Activated CD8-positive, alpha-beta memory T cell treated with anti-CD3 and anti-CD28 coated beads, Interleukin-2, amount 50 U/mL, for 1 hour (primary cell): Measurements from ENCODE around the gene SH3PXD2B.
"Not testable (repeated sequence)": the region's sequence is repeated elsewhere in the genome, so short reads cannot be mapped to it uniquely, and the experiment has no call there.

Experiments used
- DNase-seq: peaks from one replicate; pipeline ENCODE4 v3.0.0-alpha.2; 2020; ENCODE audit errors: extremely low read depth

SH3PXD2B gene

GRCh38 chr5:172368699-172369098 lies 85.6 kb downstream of the SH3PXD2B start:
- DNase-seq, result not testable (repeated sequence)

- no peak for DNase-seq
Measured at GRCh38 chr5:172365948-172366608, 88.2 kb downstream of the SH3PXD2B start.

- DNase-seq, result no peak
Measured at GRCh38 chr5:172364773-172365172, 89.6 kb downstream of the SH3PXD2B start.

- no peak for DNase-seq
Measured at GRCh38 chr5:172362755-172363154, 91.6 kb downstream of the SH3PXD2B start.

- DNase-seq, result no peak
Measured at GRCh38 chr5:172361566-172362238, 92.6 kb downstream of the SH3PXD2B start.

GRCh38 chr5:172358345-172358744 lies 96.0 kb downstream of the SH3PXD2B start:
- no peak for DNase-seq

- DNase-seq, result no peak
Measured at GRCh38 chr5:172356527-172356926, 97.8 kb downstream of the SH3PXD2B start.

GRCh38 chr5:172356047-172356446 lies 98.3 kb downstream of the SH3PXD2B start:
- no peak for DNase-seq

GRCh38 chr5:172353846-172354245 lies 100.5 kb downstream of the SH3PXD2B start:
- DNase-seq, result no peak

- DNase-seq, result no peak
Measured at GRCh38 chr5:172353271-172353812, 101.0 kb downstream of the SH3PXD2B start.

- not testable (repeated sequence) for DNase-seq
Measured at GRCh38 chr5:172352526-172352925, 101.8 kb downstream of the SH3PXD2B start.

- DNase-seq, result no peak
Measured at GRCh38 chr5:172351240-172351778, 103.0 kb downstream of the SH3PXD2B start.

GRCh38 chr5:172350212-172351181 lies 103.8 kb downstream of the SH3PXD2B start:
- DNase-seq, result no peak

- not testable (repeated sequence) for DNase-seq
Measured at GRCh38 chr5:172348733-172349132, 105.6 kb downstream of the SH3PXD2B start.

GRCh38 chr5:172348084-172348483 lies 106.2 kb downstream of the SH3PXD2B start:
- no peak for DNase-seq

- no peak for DNase-seq
Measured at GRCh38 chr5:172347496-172348052, 106.8 kb downstream of the SH3PXD2B start.

- no peak for DNase-seq
Measured at GRCh38 chr5:172345881-172346280, 108.4 kb downstream of the SH3PXD2B start.

- no peak for DNase-seq
Measured at GRCh38 chr5:172344855-172345409, 109.4 kb downstream of the SH3PXD2B start.

GRCh38 chr5:172343741-172344140 lies 110.6 kb downstream of the SH3PXD2B start:
- no peak for DNase-seq

GRCh38 chr5:172342918-172343317 lies 111.4 kb downstream of the SH3PXD2B start:
- no peak for DNase-seq
